A549 (cell line): ENCODE results near the gene ZNRF3. TPM values are rescaled to one million over a fixed set of nuclear protein-coding genes. Genes with fewer than 3 reads are reported as not detected.
"Not testable (repeated sequence)": the region's sequence is repeated elsewhere in the genome, so short reads cannot be mapped to it uniquely, and the experiment has no call there.

Experiments used
- ATAC-seq, 2 experiments: fragments of 200-7000 bp in 1 of 2; fragments of >200 bp in 1 of 2; cut with Nextera tagmentation in 1 of 2; cut with Tn5 transposase in 1 of 2; 3 replicates each; pipeline versions ENCODE4 v1.8.0 to v1.9.1; 2018 to 2020; ENCODE audit warnings: mild to moderate bottlenecking in 1 of 2, moderate library complexity in 1 of 2
- CTCF ChIA-PET: fragments of 300-600 bp; sonication (Branson Sonifier 250); formaldehyde crosslinking; extraction: SDS; loops from one replicate; lab custom pipeline; 2021; ENCODE audit warnings: antibody characterized with exemption, inconsistent platforms; lab: Yijun Ruan, JAX
- POLR2A ChIA-PET: fragments of 350-600 bp; formaldehyde crosslinking; extraction: SDS; loops from one replicate; lab custom pipeline; 2021; ENCODE audit warnings: antibody characterized with exemption, inconsistent platforms; lab: Yijun Ruan, JAX
- DNase-seq, 2 experiments: peaks; one replicate each; pipeline versions ENCODE4 v3.0.0 to v3.0.0-alpha.2; 2011 to 2016; ENCODE audit warnings: low read depth in 1 of 2, low spot score in 1 of 2
- FAIRE-seq: peaks from 2 replicates; lab custom pipeline; 2011; peaks lifted over from hg19 to GRCh38; lab: Jason Lieb, UNC
- H3K27ac ChIP-seq, 2 experiments: fragments of >200 bp; sonication (Bioruptor Twin); formaldehyde crosslinking; 3 replicates each; pipeline ENCODE4 v1.5.1; 2016 to 2017
- H3K4me1 ChIP-seq: fragments of >200 bp; sonication (Bioruptor Twin); formaldehyde crosslinking; 3 replicates; pipeline ENCODE4 v1.6.1; 2016
- H3K4me2 ChIP-seq: fragments of >200 bp; sonication (Bioruptor Twin); formaldehyde crosslinking; 3 replicates; pipeline ENCODE4 v1.6.1; 2016
- H3K4me3 ChIP-seq: fragments of >200 bp; sonication (Bioruptor Twin); formaldehyde crosslinking; 3 replicates; pipeline ENCODE4 v1.5.1; 2016
- H3K9me3 ChIP-seq: fragments of >200 bp; sonication (Bioruptor Twin); formaldehyde crosslinking; 3 replicates; pipeline ENCODE4 v1.6.1; 2016
- BCL3 ChIP-seq: fragments of >200 bp; sonication (Bioruptor Twin); formaldehyde crosslinking; IDR thresholded peaks from 3 replicates; pipeline ENCODE4 v1.6.1; 2016
- CBX2 ChIP-seq: fragments of 200-600 bp; sonication (generic); IDR thresholded peaks from 2 replicates; pipeline ENCODE4 v1.6.1; 2016; ENCODE audit warnings: low read depth, mild to moderate bottlenecking, borderline replicate concordance
- CBX8 ChIP-seq: fragments of 200-600 bp; sonication (generic); IDR thresholded peaks from 2 replicates; pipeline ENCODE4 v1.6.1; 2016
- CEBPB ChIP-seq, 2 experiments: fragments of >200 bp in 1 of 2; sonication (Bioruptor Twin) in 1 of 2; formaldehyde crosslinking in 1 of 2; IDR thresholded peaks; 2 replicates each; pipeline ENCODE4 v1.6.1; 2012 to 2016
- CHD2 ChIP-seq: fragments of 150-350 bp; IDR thresholded peaks from 2 replicates; pipeline ENCODE4 v1.6.1; 2014; ENCODE audit warnings: low read length; ENCODE audit not compliant: partially characterized antibody
- CTCF ChIP-seq: fragments of >200 bp; sonication (Bioruptor Twin); formaldehyde crosslinking; IDR thresholded peaks from 3 replicates; pipeline ENCODE4 v1.5.1; 2016
- E2F6 ChIP-seq: IDR thresholded peaks from 2 replicates; pipeline ENCODE4 v1.6.1; 2012; ENCODE audit warnings: low read depth, borderline replicate concordance
- EP300 ChIP-seq, 2 experiments: fragments of >200 bp; sonication (Bioruptor Twin); formaldehyde crosslinking; IDR thresholded peaks; 2 replicates in 1 of 2; 3 replicates in 1 of 2; pipeline ENCODE4 v1.6.1; 2016 to 2017
- ESRRA ChIP-seq: fragments of 150-350 bp; IDR thresholded peaks from 2 replicates; pipeline ENCODE4 v1.6.1; 2014; ENCODE audit warnings: mild to moderate bottlenecking, low read length, borderline replicate concordance
- FOSL2 ChIP-seq, 2 experiments: fragments of 450-650 bp in 1 of 2; fragments of >200 bp in 1 of 2; sonication (Bioruptor Twin) in 1 of 2; formaldehyde crosslinking; IDR thresholded peaks; 2 replicates each; pipeline versions ENCODE4 v1.5.0 to v1.6.1; 2016 to 2020; ENCODE audit warnings: mild to moderate bottlenecking in 1 of 2, moderate library complexity in 1 of 2
- FOXS1 ChIP-seq: fragments of 250-450 bp; sonication (Bioruptor Pico); IDR thresholded peaks from 2 replicates; pipeline ENCODE4 v1.5.0; 2020; ENCODE audit warnings: mild to moderate bottlenecking, moderate library complexity
- HDAC2 ChIP-seq: fragments of 200-600 bp; sonication (generic); IDR thresholded peaks from 2 replicates; pipeline ENCODE4 v1.6.1; 2016
- HES2 ChIP-seq: fragments of >200 bp; sonication (Bioruptor Twin); formaldehyde crosslinking; IDR thresholded peaks from 2 replicates; pipeline ENCODE4 v1.6.1; 2016
- HMGXB4 ChIP-seq: fragments of 250-450 bp; sonication (Bioruptor Pico); IDR thresholded peaks from 2 replicates; pipeline ENCODE4 v1.5.0; 2021; ENCODE audit warnings: mild to moderate bottlenecking, moderate library complexity, borderline replicate concordance
- HOXB13 ChIP-seq: fragments of 250-450 bp; sonication (Bioruptor Pico); IDR thresholded peaks from 2 replicates; pipeline ENCODE4 v1.5.0; 2020; ENCODE audit warnings: low read depth, mild to moderate bottlenecking, moderate library complexity
- MYC ChIP-seq: IDR thresholded peaks from 2 replicates; pipeline ENCODE4 v1.6.1; 2012; ENCODE audit warnings: mild to moderate bottlenecking, inconsistent platforms, low read length, improper control_type of control experiment, borderline replicate concordance
- NR3C1 ChIP-seq: fragments of >200 bp; sonication (Bioruptor Twin); formaldehyde crosslinking; IDR thresholded peaks from 3 replicates; pipeline ENCODE4 v1.6.1; 2017
- PBX3 ChIP-seq: IDR thresholded peaks from 2 replicates; pipeline ENCODE4 v1.6.1; 2012
- RAD21 ChIP-seq, 2 experiments: fragments of >200 bp in 1 of 2; sonication (Bioruptor Twin) in 1 of 2; formaldehyde crosslinking in 1 of 2; IDR thresholded peaks in 1 of 2; conservative IDR thresholded peaks in 1 of 2; 2 replicates in 1 of 2; 3 replicates in 1 of 2; pipeline ENCODE4 v1.6.1; 2012 to 2018; ENCODE audit warnings: inconsistent platforms in 1 of 2
- RCOR1 ChIP-seq: fragments of 150-350 bp; IDR thresholded peaks from 2 replicates; pipeline ENCODE4 v1.6.1; 2014; ENCODE audit warnings: antibody characterized with exemption, low read length, low read depth
- RNF2 ChIP-seq: fragments of 200-600 bp; sonication (generic); IDR thresholded peaks from 2 replicates; pipeline ENCODE4 v1.6.1; 2016; ENCODE audit warnings: low read depth, mild to moderate bottlenecking, antibody characterized with exemption, moderate library complexity, borderline replicate concordance
- SMC3 ChIP-seq: fragments of >200 bp; sonication (Bioruptor Twin); formaldehyde crosslinking; IDR thresholded peaks from 3 replicates; pipeline ENCODE4 v1.6.1; 2018; ENCODE audit warnings: inconsistent platforms
- SREBF2 ChIP-seq: fragments of 450-650 bp; IDR thresholded peaks from 2 replicates; pipeline ENCODE4 v1.6.1; 2014; ENCODE audit warnings: mild to moderate bottlenecking, moderate library complexity
- USF2 ChIP-seq: fragments of 450-650 bp; IDR thresholded peaks from 2 replicates; pipeline ENCODE4 v1.6.1; 2014; ENCODE audit warnings: antibody characterized with exemption
- WGBS: methylation state at CpG from one replicate; pipeline ENCODE4 v1.1.6; 2017; ENCODE audit errors: missing lambda C conversion rate; 5-methylcytosine and 5-hydroxymethylcytosine counted together
- polyA plus RNA-seq, 4 experiments: library from polyadenylated mRNA; depleted of rRNA in 3 of 4; stranded (reverse); fragments of >200 nt; fragmentation: RNase III in 1 of 4; extraction: RNeasy Plus Mini Kit Qiagen cat#74134 plus additional on column Dnase treatment in 1 of 4; gene quantifications; 2 replicates in 3 of 4; 3 replicates in 1 of 4; pipeline ENCODE4 v1.2.3, GENCODE V29; 2011 to 2017

ZNRF3 gene
- polyA plus RNA-seq, 2 of the 4 experiments (the other 2 are of a cell fraction) = 4.6 to 6.9 TPM

- TF ChIP-seq RCOR1 = no peak
- TF ChIP-seq, all 56 proteins: peak for 0
Measured at GRCh38 chr22:28838971-28839370, 44.4 kb upstream of the ZNRF3 start (continued).

GRCh38 chr22:28841111-28841510 lies 42.3 kb upstream of the ZNRF3 start:
- WGBS = 83% methylated on average over 5 of the region's 5 CpGs
- TF ChIP-seq SMC3 (no peak), HES2 (no peak), CHD2 (no peak), EP300 (IDR thresholded peaks at IDR 0.05) (no peak), RAD21 (conservative IDR thresholded peaks at IDR 0.05 in 1 of 2, IDR thresholded peaks at IDR 0.05 in 1 of 2) (no peak)
- POLR2A ChIA-PET = no interaction called here
- Histone ChIP-seq H3K9me3 (no peaks in the 10 kb centered on the region), H3K4me2 (no peak overlapping the region), H3K4me3 (no peak overlapping the region), H3K27ac (no peak overlapping the region), H3K4me1 (no peaks in the 10 kb centered on the region)
- DNase-seq = no peak
- FAIRE-seq = no peak
- ATAC-seq = no peak
- CTCF ChIA-PET = interaction anchor here (0.6 to 0.7 kb wide), 3 partner anchors 12 to 200 kb away, joined by 3 to 5 read pairs (median 3); no protein-coding TSS in a partner anchor

GRCh38 chr22:28843633-28844032 lies 39.7 kb upstream of the ZNRF3 start:
- no peak overlapping the region for H3K27ac ChIP-seq
- TF ChIP-seq RNF2 (no peak), FOXS1 (CRISPR knock-in tag) (no peak), SREBF2 (no peak), CEBPB (IDR thresholded peaks at IDR 0.05) (no peak), HDAC2 (no peak), HMGXB4 (CRISPR knock-in tag) (no peak), ESRRA (no peak), CBX8 (no peak), CTCF (no peak), E2F6 (no peak), MYC (no peak), CBX2 (no peak), EP300 (IDR thresholded peaks at IDR 0.05) (no peak), PBX3 (no peak), FOSL2 (IDR thresholded peaks at IDR 0.05) (no peak), FOSL2 (CRISPR knock-in tag; IDR thresholded peaks at IDR 0.05) (no peak), BCL3 (no peak), USF2 (no peak), HOXB13 (CRISPR knock-in tag) (no peak), NR3C1 (no peak)
- 88% methylated on average over 2 of the region's 2 CpGs for WGBS
- DNase-seq = no peak
- 0 out of 3 replicates have a peak, but pooled peaks cover 16% of the 10 kb centered on the region for H3K9me3 ChIP-seq
- FAIRE-seq = no peak
- no peaks in the 10 kb centered on the region for H3K4me1 ChIP-seq
- ATAC-seq = no peak
- no peak overlapping the region for H3K4me3 ChIP-seq
- CTCF ChIA-PET = interaction anchor here (1.0 kb wide), 1 partner anchor 197 kb away, joined by 3 read pairs; no protein-coding TSS in a partner anchor
- POLR2A ChIA-PET = no interaction called here
- no peak overlapping the region for H3K4me2 ChIP-seq

GRCh38 chr22:28844277-28844676 lies 39.1 kb upstream of the ZNRF3 start:
- 0 out of 3 replicates have a peak, but pooled peaks cover 16% of the 10 kb centered on the region for H3K9me3 ChIP-seq
- H3K4me2 ChIP-seq, H3K4me3 ChIP-seq, H3K4me1 ChIP-seq, H3K27ac ChIP-seq, FAIRE-seq, DNase-seq, POLR2A ChIA-PET, ATAC-seq: not testable (repeated sequence)
- CTCF ChIA-PET = interaction anchor here (0.6 to 2.5 kb wide), 3 partner anchors 15 to 196 kb away, joined by 3 to 9 read pairs (median 3); no protein-coding TSS in a partner anchor
- 70% methylated on average over 2 of the region's 2 CpGs for WGBS
